Upper lobe of left lung (tissue), 4 donors: ENCODE results near the gene PITPNM3.

Experiments used
- EP300 ChIP-seq, 4 donors: sonication (generic); formaldehyde crosslinking; IDR thresholded peaks; one replicate each; pipeline ENCODE4 v1.5.1; 2017; ENCODE audit warnings: antibody characterized with exemption in 4 of 4, control low read depth in 2 of 4
- POLR2A ChIP-seq, 4 donors: fragments of 450-650 bp; IDR thresholded peaks; one replicate each; pipeline ENCODE4 v1.5.1; 2016 to 2017; ENCODE audit warnings: antibody characterized with exemption in 4 of 4, mild to moderate bottlenecking in 2 of 4
- TF ChIP-seq, protein P1 (sequence below), 6 experiments: fragments of 450-650 bp in 4 of 6; fragments of 200-600 bp in 2 of 6; sonication (generic) in 2 of 6; IDR thresholded peaks; one replicate each; pipeline ENCODE4 v1.5.1; 2016 to 2019; ENCODE audit warnings: antibody characterized with exemption in 6 of 6

DNA sequence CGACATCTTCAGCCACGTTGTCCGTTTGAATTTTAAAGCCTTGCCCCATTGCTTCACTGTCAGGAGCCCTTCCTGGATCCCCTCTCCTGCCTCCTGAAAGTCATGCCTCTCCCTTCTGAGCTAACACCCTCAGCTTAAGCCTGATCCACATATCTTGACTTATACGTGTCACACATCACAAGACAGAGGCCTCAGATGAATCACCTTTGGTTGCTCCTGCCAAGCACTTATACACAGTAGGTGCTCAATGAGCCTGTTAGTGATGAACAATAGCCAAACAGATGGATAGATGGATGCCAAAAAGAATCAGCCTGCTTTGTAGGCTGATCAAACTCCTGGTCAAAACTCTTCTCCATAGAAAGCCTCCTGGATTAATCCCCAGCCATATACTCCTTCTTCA is 31.8 kb downstream of the PITPNM3 start:
- no peak for TF ChIP-seq POLR2A (IDR thresholded peaks at IDR 0.05)
- TF ChIP-seq, protein P1, sequence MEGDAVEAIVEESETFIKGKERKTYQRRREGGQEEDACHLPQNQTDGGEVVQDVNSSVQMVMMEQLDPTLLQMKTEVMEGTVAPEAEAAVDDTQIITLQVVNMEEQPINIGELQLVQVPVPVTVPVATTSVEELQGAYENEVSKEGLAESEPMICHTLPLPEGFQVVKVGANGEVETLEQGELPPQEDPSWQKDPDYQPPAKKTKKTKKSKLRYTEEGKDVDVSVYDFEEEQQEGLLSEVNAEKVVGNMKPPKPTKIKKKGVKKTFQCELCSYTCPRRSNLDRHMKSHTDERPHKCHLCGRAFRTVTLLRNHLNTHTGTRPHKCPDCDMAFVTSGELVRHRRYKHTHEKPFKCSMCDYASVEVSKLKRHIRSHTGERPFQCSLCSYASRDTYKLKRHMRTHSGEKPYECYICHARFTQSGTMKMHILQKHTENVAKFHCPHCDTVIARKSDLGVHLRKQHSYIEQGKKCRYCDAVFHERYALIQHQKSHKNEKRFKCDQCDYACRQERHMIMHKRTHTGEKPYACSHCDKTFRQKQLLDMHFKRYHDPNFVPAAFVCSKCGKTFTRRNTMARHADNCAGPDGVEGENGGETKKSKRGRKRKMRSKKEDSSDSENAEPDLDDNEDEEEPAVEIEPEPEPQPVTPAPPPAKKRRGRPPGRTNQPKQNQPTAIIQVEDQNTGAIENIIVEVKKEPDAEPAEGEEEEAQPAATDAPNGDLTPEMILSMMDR (IDR thresholded peaks at IDR 0.05): no peak
- TF ChIP-seq EP300 (IDR thresholded peaks at IDR 0.05): no peak
